Measurements from ENCODE around the gene DNAJC27.
"Not testable (repeated sequence)": the region's sequence is repeated elsewhere in the genome, so short reads cannot be mapped to it uniquely, and the experiment has no call there.

DNAJC27 gene

DNA sequence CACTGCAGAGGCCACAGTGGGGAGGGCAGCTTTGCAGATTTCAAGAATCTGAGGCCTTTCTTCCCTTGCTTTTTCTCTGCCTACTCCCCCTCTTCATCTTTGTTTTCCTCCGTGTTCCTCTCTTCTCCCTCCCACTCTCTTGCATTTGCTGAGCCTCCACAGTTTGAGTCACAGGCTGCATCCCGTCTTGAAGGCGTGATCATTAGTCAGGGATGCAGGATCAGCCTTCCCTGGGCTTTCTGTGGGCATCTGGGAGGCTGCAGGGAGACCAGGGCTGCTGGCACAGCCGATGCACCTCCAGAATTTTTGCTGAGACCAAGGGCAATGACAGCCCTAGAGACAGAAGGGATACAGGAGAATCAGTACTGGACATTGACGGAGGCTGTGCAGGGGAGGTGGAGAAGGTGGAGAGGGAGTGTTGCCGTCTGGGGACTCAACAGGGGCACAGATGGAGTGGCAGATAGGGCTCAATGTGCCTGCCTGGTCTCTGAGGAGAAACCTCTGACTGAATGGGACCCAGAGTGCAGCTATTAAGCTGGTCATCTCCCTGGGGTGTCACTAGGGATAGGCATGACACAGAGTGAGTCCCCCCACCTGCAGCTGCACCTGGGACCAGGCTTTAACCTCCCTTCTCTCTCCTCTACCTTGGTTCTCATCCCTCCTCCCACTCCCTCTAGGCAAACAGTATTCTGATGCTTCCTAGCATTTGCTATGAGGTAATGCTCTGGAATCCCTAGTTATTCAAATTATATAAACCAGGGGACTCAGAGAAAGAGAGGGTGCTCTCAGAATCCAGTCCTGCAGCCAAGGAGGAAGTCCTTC is 29.0 kb upstream of the DNAJC27 start:
- Histone ChIP-seq H3K79me2 (ENCODE audit: insufficient read depth, low read length) (no peaks in the 10 kb centered on the region), H2AFZ (ENCODE audit: low read length) (no peak overlapping the region), H3K9ac (ENCODE audit: low read length) (no peak overlapping the region), H3K36me3 (ENCODE audit: insufficient read depth, low read length) (no peaks in the 10 kb centered on the region), H3K9me3 (ENCODE audit: low read length) (no peaks in the 10 kb centered on the region), H3K4me3 (ENCODE audit: low read depth, low read length, poor library complexity, severe bottlenecking) (no peak overlapping the region), H3K27me3 (ENCODE audit: insufficient read depth, low read length) (no peaks in the 10 kb centered on the region), H3K4me1 (ENCODE audit: insufficient read depth, low read length, severe bottlenecking) (no peaks in the 10 kb centered on the region), H4K20me1 (ENCODE audit: insufficient read depth, low read length) (no peaks in the 10 kb centered on the region), H3K4me2 (ENCODE audit: low read length) (no peak overlapping the region), H3F3A (ENCODE audit: insufficient read depth, low read length) (no peaks in the 10 kb centered on the region), H3K27ac (ENCODE audit: low read depth, low read length, poor library complexity, severe bottlenecking) (no peak overlapping the region), H3K9me2 (ENCODE audit: low read depth, low read length) (no peaks in the 10 kb centered on the region)
- TF ChIP-seq CTCF (IDR thresholded peaks at IDR 0.05; ENCODE audit: low read length) (no peak), EZH2 (IDR thresholded peaks at IDR 0.05; ENCODE audit: borderline replicate concordance, low read length) (no peak)

GRCh38 chr2:25000036-25000435 is 28.3 kb upstream of the DNAJC27 start:
- H3F3A ChIP-seq (ENCODE audit: insufficient read depth, low read length) = no peaks in the 10 kb centered on the region
- H2AFZ ChIP-seq (ENCODE audit: low read length) = no peak overlapping the region
- H3K27me3 ChIP-seq (ENCODE audit: insufficient read depth, low read length) = no peaks in the 10 kb centered on the region
- no peak for TF ChIP-seq EZH2 (IDR thresholded peaks at IDR 0.05; ENCODE audit: borderline replicate concordance, low read length)
- TF ChIP-seq CTCF (IDR thresholded peaks at IDR 0.05; ENCODE audit: low read length) = no peak
- H3K79me2 ChIP-seq (ENCODE audit: insufficient read depth, low read length) = no peaks in the 10 kb centered on the region
- no peak overlapping the region for H3K4me3 ChIP-seq (ENCODE audit: low read depth, low read length, poor library complexity, severe bottlenecking)
- H3K9me2 ChIP-seq (ENCODE audit: low read depth, low read length) = no peaks in the 10 kb centered on the region
- no peaks in the 10 kb centered on the region for H3K4me1 ChIP-seq (ENCODE audit: insufficient read depth, low read length, severe bottlenecking)
- no peak overlapping the region for H3K9ac ChIP-seq (ENCODE audit: low read length)
- H3K36me3 ChIP-seq (ENCODE audit: insufficient read depth, low read length) = no peaks in the 10 kb centered on the region
- no peak overlapping the region for H3K27ac ChIP-seq (ENCODE audit: low read depth, low read length, poor library complexity, severe bottlenecking)
- H3K4me2 ChIP-seq (ENCODE audit: low read length) = no peak overlapping the region
- H3K9me3 ChIP-seq (ENCODE audit: low read length) = no peaks in the 10 kb centered on the region
- no peaks in the 10 kb centered on the region for H4K20me1 ChIP-seq (ENCODE audit: insufficient read depth, low read length)

DNA sequence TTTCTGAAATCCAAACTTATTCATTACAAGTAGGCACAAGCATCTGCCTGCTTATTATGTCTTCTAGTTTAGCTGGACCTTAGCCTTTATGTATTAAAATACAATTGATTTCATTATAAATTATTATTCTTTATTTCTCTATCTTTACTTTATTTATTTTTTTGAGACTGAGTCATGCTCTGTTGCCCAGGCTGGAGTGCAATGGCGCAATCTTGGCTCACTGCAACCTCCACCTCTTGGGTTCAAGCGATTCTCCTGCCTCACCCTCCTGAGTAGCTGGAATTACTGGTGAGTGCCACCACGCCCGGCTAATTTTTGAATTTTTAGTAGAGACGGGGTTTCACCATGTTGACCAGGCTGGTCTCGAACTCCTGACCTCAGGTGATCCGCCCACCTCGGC is 27.3 kb upstream of the DNAJC27 start:
- not testable (repeated sequence) for H2AFZ ChIP-seq (ENCODE audit: low read length); H3K4me2 ChIP-seq (ENCODE audit: low read length); H4K20me1 ChIP-seq (ENCODE audit: insufficient read depth, low read length); H3K4me3 ChIP-seq (ENCODE audit: low read depth, low read length, poor library complexity, severe bottlenecking); H3F3A ChIP-seq (ENCODE audit: insufficient read depth, low read length); H3K27me3 ChIP-seq (ENCODE audit: insufficient read depth, low read length); H3K79me2 ChIP-seq (ENCODE audit: insufficient read depth, low read length); H3K36me3 ChIP-seq (ENCODE audit: insufficient read depth, low read length); H3K9ac ChIP-seq (ENCODE audit: low read length); H3K27ac ChIP-seq (ENCODE audit: low read depth, low read length, poor library complexity, severe bottlenecking); H3K4me1 ChIP-seq (ENCODE audit: insufficient read depth, low read length, severe bottlenecking); H3K9me3 ChIP-seq (ENCODE audit: low read length); H3K9me2 ChIP-seq (ENCODE audit: low read depth, low read length)

DNA sequence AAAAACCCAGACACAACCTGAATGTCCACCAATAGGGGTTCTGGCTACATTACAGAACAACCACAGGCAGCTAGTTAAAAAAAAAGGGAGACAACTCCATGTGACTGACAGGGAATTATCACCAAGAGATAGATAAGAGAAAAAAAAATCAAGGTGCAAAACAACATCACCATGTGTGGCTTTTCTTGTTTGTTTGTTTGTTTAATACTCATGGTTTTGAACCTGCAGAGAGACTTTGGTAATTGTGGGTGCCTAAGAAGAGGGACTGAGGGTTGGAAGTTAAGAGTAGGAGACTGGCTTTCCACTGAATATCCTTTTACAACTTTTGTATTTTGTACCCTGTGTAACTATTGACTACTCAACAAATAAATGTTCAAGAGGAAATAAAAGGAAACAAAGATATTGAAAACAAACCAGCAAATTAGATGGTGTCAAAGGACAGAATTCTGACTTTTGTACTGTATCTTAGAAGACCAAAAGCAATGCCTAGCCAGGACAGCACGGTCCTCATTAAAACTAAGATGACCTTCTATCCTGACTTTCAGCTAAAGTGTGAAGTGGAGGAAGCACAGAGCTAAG is 22.5 kb upstream of the DNAJC27 start:
- Histone ChIP-seq H4K20me1 (ENCODE audit: insufficient read depth, low read length) (no peaks in the 10 kb centered on the region), H3K36me3 (ENCODE audit: insufficient read depth, low read length) (no peaks in the 10 kb centered on the region), H3F3A (ENCODE audit: insufficient read depth, low read length) (no peaks in the 10 kb centered on the region), H3K9me3 (ENCODE audit: low read length) (no peaks in the 10 kb centered on the region), H3K27me3 (ENCODE audit: insufficient read depth, low read length) (no peaks in the 10 kb centered on the region), H3K4me3 (ENCODE audit: low read depth, low read length, poor library complexity, severe bottlenecking) (no peak overlapping the region), H3K9me2 (ENCODE audit: low read depth, low read length) (no peaks in the 10 kb centered on the region), H3K4me1 (ENCODE audit: insufficient read depth, low read length, severe bottlenecking) (no peaks in the 10 kb centered on the region), H2AFZ (ENCODE audit: low read length) (no peak overlapping the region), H3K9ac (ENCODE audit: low read length) (no peak overlapping the region), H3K79me2 (ENCODE audit: insufficient read depth, low read length) (no peaks in the 10 kb centered on the region), H3K27ac (ENCODE audit: low read depth, low read length, poor library complexity, severe bottlenecking) (no peak overlapping the region), H3K4me2 (ENCODE audit: low read length) (no peak overlapping the region)
- TF ChIP-seq EZH2 (IDR thresholded peaks at IDR 0.05; ENCODE audit: borderline replicate concordance, low read length) (no peak), CTCF (IDR thresholded peaks at IDR 0.05; ENCODE audit: low read length) (no peak)

All from OCI-LY1 (cell line).